Mammary epithelial cell (primary cell): ENCODE data around the gene MFN2.

Experiments used
- EZH2 ChIP-seq: IDR thresholded peaks from 2 replicates; pipeline ENCODE4 v1.6.1; 2012; ENCODE audit warnings: low read length, inconsistent platforms, borderline replicate concordance
- TF ChIP-seq, protein P1 (sequence below), 2 donors: IDR thresholded peaks in 1 of 2; conservative IDR thresholded peaks in 1 of 2; 2 replicates each; pipeline ENCODE4 v1.5.1; 2011 to 2012; ENCODE audit warnings: inconsistent platforms in 2 of 2, low read length in 2 of 2, mild to moderate bottlenecking in 2 of 2, control low read depth in 1 of 2, low read depth in 1 of 2; ENCODE audit not compliant: insufficient read depth in 1 of 2; ENCODE audit errors: extremely low read depth in 1 of 2

DNA sequence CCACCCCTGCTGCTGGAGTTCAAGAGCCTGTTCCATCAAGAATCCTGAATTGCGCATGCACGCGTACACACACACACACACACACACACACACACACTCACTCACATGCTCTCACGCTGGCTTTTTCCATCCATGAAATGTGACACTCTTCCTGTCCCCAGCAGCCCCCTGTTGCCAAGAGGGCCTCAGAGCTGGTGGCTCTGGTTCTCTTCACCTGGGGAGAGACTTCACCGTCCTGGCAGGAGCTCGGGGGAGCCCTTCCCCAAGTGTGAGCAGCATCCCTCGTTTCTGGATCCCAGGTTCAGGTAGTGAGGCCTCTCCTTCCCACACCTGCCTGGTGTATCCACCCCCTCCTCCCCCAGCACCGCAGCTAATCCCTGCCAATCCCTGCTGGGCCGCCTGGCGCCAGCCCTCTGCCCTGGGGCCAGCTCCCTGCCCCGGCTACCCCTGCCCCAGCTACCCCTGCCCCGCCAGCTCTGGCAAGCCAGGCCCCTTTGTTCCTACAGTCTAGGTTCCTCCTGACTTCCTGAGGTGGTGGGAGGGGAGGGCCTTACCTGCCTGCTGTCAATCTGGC lies 35.8 kb upstream of the MFN2 start:
- TF ChIP-seq, protein P1, sequence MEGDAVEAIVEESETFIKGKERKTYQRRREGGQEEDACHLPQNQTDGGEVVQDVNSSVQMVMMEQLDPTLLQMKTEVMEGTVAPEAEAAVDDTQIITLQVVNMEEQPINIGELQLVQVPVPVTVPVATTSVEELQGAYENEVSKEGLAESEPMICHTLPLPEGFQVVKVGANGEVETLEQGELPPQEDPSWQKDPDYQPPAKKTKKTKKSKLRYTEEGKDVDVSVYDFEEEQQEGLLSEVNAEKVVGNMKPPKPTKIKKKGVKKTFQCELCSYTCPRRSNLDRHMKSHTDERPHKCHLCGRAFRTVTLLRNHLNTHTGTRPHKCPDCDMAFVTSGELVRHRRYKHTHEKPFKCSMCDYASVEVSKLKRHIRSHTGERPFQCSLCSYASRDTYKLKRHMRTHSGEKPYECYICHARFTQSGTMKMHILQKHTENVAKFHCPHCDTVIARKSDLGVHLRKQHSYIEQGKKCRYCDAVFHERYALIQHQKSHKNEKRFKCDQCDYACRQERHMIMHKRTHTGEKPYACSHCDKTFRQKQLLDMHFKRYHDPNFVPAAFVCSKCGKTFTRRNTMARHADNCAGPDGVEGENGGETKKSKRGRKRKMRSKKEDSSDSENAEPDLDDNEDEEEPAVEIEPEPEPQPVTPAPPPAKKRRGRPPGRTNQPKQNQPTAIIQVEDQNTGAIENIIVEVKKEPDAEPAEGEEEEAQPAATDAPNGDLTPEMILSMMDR (conservative IDR thresholded peaks at IDR 0.05 in 1 of 2, IDR thresholded peaks at IDR 0.05 in 1 of 2; ENCODE audit: extremely low read depth in 1 of 2, insufficient read depth in 1 of 2, low read depth in 1 of 2, low read length in 2 of 2), result no peak
- TF ChIP-seq EZH2, result no peak
